Measurements from ENCODE around the gene RIPK4.

RIPK4 gene

DNA sequence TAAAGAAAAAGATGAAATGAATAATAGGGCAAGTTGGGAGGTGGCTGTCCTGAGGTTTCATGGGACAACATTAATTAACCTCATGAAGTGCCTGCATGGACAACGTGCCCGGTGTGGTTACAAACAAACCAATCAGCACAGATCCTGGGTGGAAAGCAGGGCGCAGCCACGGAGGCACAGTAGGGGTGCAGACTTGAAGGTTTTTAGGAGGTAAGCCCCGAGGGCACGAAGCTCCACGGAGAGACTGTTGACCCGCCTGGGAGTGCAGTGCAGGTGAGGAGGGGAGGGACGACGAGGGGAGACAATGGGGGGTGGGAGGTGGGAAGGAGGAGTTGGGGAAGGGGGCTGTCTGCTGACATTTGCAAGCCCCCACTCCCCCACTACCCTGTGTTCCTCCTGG, 2.3 kb upstream of the RIPK4 start:
- no peak for DNase-seq (ENCODE audit: low read depth)

- DNase-seq (ENCODE audit: low read depth): peak; percentile 77
Observed at GRCh38 chr21:41768437-41769042, 1.7 kb upstream of the RIPK4 start.

DNA sequence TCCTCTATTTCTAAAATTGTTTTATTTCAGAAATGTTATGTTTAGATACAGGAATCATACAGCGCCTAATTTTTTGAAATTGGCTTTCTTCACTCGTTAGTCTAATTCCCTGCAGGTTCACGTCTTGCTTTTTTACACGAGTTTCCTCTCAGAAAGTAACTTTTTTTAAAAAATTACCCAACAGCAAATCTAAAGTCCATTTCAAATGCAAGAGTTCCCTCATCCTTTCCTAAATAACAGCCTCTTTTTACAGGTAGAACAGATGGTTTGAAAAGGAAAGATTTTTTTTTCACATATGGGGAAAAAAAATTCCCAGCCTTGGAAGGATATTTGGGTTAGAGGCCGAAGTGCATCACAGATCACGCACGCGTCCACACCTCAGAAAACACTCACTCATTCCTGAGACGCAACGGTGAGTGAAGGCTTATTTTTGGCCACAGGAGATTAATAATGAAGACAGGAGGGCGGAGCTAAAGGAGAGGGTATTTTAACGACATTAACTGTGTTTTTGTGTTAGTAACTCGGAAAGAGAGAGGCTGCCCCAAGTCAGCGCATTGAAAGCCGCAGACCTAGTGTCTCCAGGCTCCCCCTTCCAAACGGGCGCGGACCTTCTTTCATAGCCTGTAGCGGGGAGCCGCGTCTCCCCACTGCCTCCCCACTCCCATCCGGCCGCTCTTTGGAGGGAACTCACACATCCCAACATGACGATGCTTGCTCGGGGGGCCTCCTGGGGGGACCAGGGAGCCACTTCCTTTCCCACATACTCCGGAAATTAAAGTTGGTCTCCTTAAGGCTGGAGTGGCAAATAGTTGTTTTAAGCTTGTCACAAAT, 969 bp upstream of the RIPK4 start:
- no peak for DNase-seq (ENCODE audit: low read depth)

DNA sequence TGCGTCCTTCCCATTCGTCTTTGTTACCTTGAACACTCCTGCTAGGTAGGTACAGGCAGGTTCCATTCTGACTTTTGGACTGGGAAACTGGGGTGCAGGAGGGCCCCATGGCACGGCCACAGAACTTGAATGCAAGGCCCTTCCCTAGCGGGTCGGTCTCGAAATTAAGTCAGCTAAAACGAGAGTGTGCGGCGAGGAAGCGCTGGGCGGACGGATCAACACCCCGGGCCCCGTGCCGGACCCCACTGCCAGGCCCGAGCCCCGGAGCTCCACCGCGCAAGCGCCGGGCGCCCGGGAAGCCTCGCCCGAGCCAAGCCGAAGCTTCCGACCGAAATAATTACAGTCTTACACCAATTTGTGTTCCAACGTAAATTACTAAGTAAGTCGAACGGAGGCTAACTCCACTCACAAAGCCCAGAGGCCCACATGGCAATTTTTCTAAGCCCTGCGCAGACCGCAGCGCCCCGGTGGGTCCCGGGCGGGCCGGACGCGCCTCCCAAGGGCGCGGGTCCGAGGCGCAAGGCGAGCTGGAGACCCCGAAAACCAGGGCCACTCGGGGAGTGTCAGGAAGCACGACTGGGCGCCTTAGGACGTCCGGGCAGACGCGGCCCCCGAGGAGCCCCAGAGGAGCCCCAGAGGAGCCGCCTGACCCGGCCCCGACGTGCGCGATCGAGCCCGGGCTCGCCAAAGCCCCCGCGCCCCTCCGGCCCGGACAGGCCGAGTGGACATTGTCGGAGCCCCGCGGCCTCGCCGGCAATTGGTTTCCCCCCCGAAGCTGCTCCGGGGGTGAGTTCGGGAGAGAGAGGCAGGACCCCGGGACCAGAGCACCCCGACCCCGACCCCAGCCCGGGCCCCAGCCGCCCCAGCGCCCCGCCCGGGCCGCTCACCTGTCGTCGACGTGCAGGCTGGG, 624 bp downstream of the RIPK4 start:
- no peak for DNase-seq (ENCODE audit: low read depth)

- no peak for DNase-seq (ENCODE audit: low read depth)
Observed at GRCh38 chr21:41765420-41765821, 1.4 kb downstream of the RIPK4 start.

- DNase-seq (ENCODE audit: low read depth): no peak
Observed at GRCh38 chr21:41764558-41765419, 2.1 kb downstream of the RIPK4 start.

- DNase-seq (ENCODE audit: low read depth): no peak
Observed at GRCh38 chr21:41763996-41764395, 2.9 kb downstream of the RIPK4 start.

GRCh38 chr21:41763398-41763931, 3.4 kb downstream of the RIPK4 start:
- no peak for DNase-seq (ENCODE audit: low read depth)

- no peak for DNase-seq (ENCODE audit: low read depth)
Observed at GRCh38 chr21:41762753-41763152, 4.1 kb downstream of the RIPK4 start.

GRCh38 chr21:41761934-41762635, 4.8 kb downstream of the RIPK4 start:
- DNase-seq (ENCODE audit: low read depth): no peak

- DNase-seq (ENCODE audit: low read depth): no peak
Observed at GRCh38 chr21:41761211-41761933, 5.5 kb downstream of the RIPK4 start.

- no peak for DNase-seq (ENCODE audit: low read depth)
Observed at GRCh38 chr21:41760411-41760810, 6.4 kb downstream of the RIPK4 start.

DNA sequence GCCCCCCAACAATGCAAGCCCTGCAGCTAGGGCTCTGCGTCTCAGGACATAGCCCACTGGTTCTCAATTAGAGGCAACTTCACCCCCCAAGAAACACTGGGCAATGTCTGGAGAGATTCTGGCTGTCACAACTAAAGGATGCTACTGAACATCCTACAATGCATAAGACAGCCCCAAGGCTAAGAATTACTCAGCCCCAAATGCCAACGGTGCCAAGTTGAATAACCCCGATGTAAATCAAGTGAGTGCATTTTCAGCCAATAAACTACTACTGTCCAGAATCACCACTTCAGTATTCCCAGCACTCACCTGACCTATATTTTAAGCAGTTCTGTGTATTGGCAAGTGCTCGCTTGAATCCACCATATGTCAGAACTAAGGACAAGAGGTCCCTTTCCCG, 6.9 kb downstream of the RIPK4 start:
- no peak for DNase-seq (ENCODE audit: low read depth)

DNA sequence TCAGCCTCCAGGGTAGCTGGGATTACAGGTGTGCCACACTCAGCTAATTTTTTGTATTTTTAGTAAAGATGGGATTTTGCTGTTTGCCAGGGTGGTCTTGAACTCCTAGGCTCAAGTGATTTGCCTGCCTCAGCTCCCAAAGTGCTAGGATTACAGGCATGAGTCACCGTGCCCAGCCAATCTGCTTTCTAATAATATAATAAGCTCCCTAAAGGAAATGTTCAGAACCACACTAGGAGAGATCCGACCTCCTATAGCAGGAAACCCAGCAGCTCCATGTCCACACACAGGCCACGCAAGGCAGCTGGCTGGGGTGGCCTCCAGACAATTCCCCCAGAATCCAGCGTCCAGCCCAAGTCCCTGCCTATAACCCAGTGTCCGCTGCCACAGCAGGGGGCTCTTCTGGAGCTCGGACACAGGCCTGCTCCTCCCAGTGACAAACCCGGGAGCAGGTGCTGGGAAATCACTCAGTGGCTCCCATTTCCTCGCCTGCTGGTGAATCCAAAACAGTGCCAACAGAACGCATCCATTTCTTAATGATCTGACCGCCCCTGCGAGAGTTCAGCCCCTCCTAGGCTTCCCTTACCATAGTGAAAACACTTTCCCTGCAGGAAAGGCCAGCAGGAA, 7.5 kb downstream of the RIPK4 start:
- no peak for DNase-seq (ENCODE audit: low read depth)

DNA sequence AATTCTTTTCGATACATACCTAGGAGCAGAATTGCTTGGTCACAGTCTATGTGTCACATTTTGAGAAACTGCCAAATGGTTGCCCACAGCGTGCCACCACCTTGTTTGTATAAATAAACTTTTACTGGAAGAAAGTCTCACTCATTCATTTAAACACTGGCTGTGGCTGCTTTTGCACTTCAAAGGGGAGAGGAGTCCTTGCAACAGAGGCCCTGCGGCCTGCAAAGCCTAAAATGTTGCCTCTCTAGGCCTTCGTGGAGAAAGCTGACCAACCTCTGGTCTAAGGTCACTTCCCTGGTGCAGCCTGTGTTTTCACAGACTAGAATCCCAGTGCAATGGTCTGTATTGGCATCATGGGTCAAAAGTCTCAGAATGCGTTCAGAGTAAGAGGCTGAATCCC, 8.3 kb downstream of the RIPK4 start:
- DNase-seq (ENCODE audit: low read depth): no peak

- no peak for DNase-seq (ENCODE audit: low read depth)
Observed at GRCh38 chr21:41755934-41756773, 10.7 kb downstream of the RIPK4 start.

- no peak for DNase-seq (ENCODE audit: low read depth)
Observed at GRCh38 chr21:41755258-41755933, 11.5 kb downstream of the RIPK4 start.

GRCh38 chr21:41754479-41754891, 12.4 kb downstream of the RIPK4 start:
- no peak for DNase-seq (ENCODE audit: low read depth)
